ENCODE measurements around the gene TRIO.

The TRIO gene

DNA sequence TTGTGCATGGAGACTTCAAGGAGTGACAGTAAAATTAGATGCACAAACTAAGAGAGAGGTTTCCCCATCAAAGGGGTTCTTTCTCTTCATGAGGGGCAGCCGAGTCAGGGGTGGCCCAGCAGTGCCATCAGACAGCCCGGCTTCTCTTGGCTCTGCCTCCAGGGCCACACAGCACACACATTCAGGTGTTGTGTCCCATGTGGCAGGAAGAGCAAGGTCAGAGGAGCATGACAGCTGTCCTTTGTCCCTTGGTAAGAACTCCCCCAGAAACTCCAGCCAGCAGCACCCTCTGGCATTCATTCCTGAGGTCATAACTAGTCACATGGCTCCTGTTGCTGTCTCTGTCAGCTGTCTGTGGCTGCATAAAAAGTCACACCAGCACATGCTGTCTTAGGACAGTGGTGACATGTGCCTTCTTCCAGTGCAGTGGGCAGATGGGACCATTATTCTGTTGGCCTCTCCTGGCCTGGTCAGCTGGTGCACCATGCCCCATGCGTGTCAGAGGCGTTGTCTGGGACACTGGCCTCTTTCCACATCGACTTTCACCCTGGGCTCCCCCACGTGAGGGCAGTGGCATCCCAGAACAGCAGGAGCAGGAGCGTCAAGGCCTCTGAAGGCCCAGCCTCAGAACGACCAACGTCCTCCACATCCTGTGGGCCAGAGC lies 360.0 kb downstream of the TRIO start:
- no peak for DNase-seq

DNA sequence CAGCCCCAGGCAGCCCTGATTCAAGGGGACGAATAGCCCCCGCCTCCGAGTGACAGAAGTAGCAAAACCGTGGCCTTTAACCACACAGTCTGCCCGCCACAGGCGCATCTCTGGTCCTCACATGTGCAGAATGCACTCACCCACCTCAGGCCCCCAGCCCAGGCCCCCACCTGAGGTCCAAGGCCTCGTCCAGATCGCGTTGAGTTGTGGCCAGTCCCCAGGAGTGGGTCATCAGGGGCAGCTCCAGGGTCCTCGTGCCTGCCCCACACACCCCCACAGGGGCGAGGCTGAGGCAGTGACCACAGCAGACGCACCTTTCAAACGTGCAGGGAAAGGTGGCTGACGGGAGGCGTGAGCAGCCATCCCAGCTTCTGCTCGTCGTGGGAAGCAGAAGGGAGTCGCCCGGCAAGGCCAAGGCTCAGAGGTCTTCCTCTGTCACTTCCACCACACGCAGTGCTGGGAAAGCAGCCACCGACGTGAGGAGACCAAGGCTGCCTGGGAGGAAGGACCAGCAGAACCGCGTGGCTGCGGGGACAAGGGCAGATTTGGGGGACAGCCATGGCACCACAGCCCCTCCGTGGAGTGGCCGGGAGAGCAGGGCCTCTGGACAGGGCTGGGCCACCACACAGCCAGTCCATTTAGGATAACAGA lies 360.7 kb downstream of the TRIO start:
- DNase-seq, result no peak

DNA sequence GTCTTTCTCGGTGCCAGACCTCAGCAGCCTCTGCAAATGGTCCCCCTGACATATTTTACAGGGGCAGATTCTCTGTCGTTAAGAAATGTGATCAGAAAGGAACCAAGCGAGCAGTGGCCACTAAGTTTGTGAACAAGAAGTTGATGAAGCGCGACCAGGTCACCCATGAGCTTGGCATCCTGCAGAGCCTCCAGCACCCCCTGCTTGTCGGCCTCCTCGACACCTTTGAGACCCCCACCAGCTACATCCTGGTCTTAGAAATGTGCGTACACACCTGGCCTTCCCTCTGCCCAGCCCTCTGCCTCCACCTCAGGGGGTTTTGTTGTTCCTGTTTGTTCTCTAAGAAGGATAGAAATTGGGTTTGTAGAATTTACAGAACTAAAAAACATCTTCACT lies 361.2 kb downstream of the TRIO start:
- no peak for DNase-seq

GRCh38 chr5:14504816-14505215 lies 361.7 kb downstream of the TRIO start:
- no peak for DNase-seq

GRCh38 chr5:14505310-14506139 lies 362.4 kb downstream of the TRIO start:
- DNase-seq, result no peak

- DNase-seq, result no peak
These were observed 363.0 kb downstream of the TRIO start for GRCh38 chr5:14506140-14506538.

- DNase-seq, result no peak
These were observed 363.5 kb downstream of the TRIO start for GRCh38 chr5:14506661-14507060.

DNA sequence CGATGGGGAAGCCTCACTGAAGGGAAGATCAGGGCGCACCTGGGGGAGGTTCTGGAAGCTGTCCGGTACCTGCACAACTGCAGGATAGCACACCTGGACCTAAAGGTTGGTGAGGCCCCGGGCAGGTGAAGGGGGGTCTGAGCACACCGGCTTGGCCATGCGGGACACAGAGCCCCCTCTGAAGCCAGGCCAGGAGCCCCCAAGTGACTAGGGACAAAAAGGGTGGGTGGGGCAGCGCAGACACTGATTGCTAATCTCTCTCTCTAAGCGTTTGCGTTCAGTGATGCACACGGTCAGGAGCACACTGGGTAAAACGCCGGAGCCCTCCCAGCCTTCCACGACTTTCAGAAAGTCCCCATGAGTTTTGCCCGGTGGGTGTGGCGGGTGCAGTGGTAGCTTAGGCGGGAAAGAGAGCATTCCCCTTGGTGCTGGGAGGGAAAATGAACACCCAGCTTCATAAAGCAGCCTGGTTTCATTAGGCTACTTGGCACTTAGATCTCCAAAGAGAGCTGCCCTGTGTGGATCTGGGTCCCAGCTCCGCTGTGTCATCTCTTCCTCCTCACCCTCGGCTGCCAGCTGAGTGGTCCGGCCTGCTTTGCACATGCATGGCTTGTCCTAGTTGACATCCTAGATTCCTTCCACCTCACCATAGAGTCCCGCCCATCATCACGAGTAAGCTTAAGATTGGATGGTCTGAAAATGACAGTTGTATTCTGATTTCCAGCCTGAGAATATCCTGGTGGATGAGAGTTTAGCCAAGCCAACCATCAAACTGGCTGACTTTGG lies 364.2 kb downstream of the TRIO start:
- DNase-seq, result no peak

GRCh38 chr5:14508046-14508445 lies 364.9 kb downstream of the TRIO start:
- no peak for DNase-seq

GRCh38 chr5:14509556-14509955 lies 366.4 kb downstream of the TRIO start:
- no peak for DNase-seq

GRCh38 chr5:14510156-14510734 lies 367.1 kb downstream of the TRIO start:
- no peak for DNase-seq

GRCh38 chr5:14510880-14511279 lies 367.7 kb downstream of the TRIO start:
- DNase-seq, result no peak

- DNase-seq, result no peak
These were observed 369.4 kb downstream of the TRIO start for GRCh38 chr5:14512574-14512973.

- DNase-seq, result no peak
These were observed 370.1 kb downstream of the TRIO start for GRCh38 chr5:14513266-14513665.

DNA sequence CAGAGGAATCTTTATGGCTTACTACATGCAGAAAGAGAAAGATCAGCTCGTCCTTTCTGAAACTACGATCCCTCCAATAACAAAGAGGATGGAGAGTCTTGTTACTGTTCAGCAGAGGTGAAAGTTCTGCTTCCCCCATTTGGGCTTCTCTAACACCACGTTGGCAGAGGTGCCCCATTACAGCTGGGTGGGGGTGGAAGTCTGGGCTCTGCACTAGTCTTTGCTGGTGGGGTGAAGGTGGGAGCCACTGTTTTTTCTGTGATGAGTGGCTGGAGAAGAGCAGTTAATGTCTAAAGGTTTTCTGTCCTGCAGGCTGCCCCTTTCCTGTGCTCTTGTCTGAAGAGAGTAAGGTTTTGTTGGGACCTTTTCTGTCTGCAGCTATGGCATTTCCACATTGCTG lies 373.8 kb downstream of the TRIO start:
- no peak for DNase-seq

DNA sequence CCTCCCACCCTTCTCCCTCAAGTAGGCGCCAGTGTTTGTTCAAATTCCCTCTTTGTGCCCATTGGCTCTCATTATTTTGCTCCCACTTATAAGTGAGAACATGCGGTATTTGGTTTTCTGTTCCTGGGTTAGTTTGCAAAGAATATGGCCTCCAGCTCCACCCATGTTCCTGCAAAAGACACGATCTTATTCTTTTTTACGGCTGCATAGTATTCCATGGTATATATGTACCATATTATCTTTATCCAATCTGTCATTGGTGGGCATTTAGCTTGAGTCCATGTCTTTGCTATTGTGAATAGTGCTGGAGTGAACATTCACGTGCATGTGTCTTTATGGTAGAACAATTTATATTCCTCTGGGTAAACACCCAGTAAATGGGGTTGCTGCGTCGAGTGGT lies 375.5 kb downstream of the TRIO start:
- DNase-seq, result no peak

DNA sequence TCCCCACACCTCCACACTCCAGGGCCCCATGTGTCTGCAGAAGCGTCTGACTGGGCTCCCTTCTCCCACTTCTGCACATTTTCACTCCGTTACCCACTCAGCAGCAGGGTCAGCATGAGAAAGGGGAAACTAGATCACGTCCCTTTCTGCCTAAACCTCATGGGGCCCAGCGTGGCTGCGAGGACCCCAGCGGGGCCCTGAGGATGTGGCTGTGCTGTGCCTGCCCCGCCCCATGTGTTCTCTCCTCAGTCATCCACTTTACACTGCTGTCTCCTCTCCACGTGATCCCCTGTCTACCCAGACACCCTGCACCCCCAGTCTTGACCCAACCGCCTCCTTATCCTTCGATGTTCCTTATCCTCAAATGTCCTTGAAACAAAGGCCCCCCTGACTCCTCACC lies 378.6 kb downstream of the TRIO start:
- DNase-seq, result no peak

- DNase-seq, result no peak
These were observed 379.6 kb downstream of the TRIO start for GRCh38 chr5:14522721-14523120.

DNA sequence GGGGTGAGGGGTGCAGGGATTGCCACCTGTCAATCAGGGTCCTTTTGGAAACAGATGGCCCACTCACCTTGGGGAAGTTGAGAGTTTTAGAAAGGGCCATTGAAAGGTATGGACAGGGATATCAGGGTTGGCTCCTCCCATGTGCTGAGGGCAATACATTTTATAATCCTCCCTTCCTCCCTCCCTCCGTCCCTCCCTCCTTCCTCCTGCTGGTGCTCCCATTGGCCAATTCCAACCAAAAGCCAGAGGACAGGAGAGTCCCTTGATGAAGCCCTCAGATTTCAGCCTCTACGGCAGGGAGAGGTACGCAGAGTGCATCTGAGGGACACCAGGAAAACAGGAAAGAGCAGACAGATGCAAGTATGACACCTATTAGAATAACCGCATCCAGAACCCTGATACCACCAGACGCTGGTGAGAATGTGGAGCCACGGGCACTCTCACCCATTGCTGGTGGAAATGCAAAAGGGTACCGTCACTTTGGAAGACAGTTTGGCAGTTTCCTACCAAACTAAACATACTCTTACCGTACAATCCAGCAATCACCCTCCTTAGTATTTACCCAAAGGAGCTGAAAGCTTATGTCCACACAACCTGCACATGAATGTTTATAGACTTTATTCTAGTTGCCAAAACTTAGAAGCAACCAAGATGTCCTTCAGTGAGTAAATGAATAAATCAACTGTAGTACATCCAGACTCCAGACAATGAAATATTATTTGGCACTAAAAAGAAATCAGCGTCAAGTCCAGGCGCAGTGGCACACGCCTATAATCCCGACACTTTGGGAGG lies 380.3 kb downstream of the TRIO start:
- DNase-seq, result no peak

DNA sequence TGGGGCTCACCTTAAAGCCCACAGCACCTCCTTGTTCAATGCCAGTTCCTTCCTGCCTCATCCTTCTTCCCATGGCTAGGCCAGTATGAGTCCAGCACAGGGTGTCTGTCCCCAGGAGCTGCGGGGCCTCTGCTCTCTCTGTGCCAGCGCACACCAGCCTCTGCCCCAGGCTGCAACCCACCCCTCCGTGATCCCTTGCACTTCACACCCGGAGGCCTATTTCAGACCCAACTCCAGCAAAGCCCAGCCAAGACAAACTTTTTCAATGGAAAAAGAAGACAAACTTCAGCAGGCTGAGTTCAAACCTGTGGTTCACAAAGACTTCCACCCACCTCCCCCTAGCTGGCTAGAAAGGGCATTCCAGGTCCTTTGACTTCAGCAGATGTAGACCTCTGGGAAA lies 382.3 kb downstream of the TRIO start:
- DNase-seq, result no peak

- DNase-seq, result no peak
These were observed 383.4 kb downstream of the TRIO start for GRCh38 chr5:14526493-14526892.

DNA sequence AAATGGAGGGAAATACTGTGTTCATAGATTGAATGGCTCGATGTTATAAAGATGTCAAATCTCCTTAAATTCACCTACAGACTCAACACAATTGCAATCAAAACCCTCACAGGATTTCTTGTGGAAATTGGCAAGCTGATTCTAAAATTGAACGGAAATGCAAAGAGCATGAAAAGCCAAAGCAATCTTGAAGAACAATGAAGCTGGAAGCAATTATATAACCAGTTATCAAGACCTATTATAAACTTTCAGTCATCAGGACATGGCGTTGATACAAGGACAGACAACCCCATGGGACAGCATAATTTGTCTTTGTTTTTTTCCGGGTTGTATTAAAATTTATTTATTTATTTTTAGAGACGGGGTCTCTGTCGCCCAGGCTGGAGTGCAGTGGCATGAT lies 385.0 kb downstream of the TRIO start:
- no peak for DNase-seq
